Measurements from ENCODE around the gene SEMA4D.
"Not testable (repeated sequence)": the region's sequence is repeated elsewhere in the genome, so short reads cannot be mapped to it uniquely, and the experiment has no call there.

The SEMA4D gene

GRCh38 chr9:89480825-89481537, 16.9 kb downstream of the SEMA4D start:
- no peak for DNase-seq

GRCh38 chr9:89480372-89480771, 17.5 kb downstream of the SEMA4D start:
- not testable (repeated sequence) for DNase-seq

GRCh38 chr9:89479669-89480011, 18.3 kb downstream of the SEMA4D start:
- not testable (repeated sequence) for DNase-seq

GRCh38 chr9:89478821-89479668, 18.9 kb downstream of the SEMA4D start:
- DNase-seq, result no peak

- no peak for DNase-seq
Measured at GRCh38 chr9:89477811-89478630, 19.9 kb downstream of the SEMA4D start.

GRCh38 chr9:89477384-89477783, 20.5 kb downstream of the SEMA4D start:
- no peak for DNase-seq

GRCh38 chr9:89476546-89476945, 21.4 kb downstream of the SEMA4D start:
- DNase-seq, result no peak

GRCh38 chr9:89475891-89476440, 21.9 kb downstream of the SEMA4D start:
- DNase-seq, result no peak

- DNase-seq, result no peak
Measured at GRCh38 chr9:89474939-89475338, 23.0 kb downstream of the SEMA4D start.

GRCh38 chr9:89473762-89474469, 24.0 kb downstream of the SEMA4D start:
- DNase-seq, result no peak

GRCh38 chr9:89471796-89472320, 26.1 kb downstream of the SEMA4D start:
- not testable (repeated sequence) for DNase-seq

GRCh38 chr9:89471390-89471789, 26.5 kb downstream of the SEMA4D start:
- no peak for DNase-seq

GRCh38 chr9:89470224-89470839, 27.6 kb downstream of the SEMA4D start:
- no peak for DNase-seq

- DNase-seq, result no peak
Measured at GRCh38 chr9:89469003-89469402, 28.9 kb downstream of the SEMA4D start.

- DNase-seq, result no peak
Measured at GRCh38 chr9:89468281-89468960, 29.5 kb downstream of the SEMA4D start.

GRCh38 chr9:89467278-89467625, 30.7 kb downstream of the SEMA4D start:
- no peak for DNase-seq

- no peak for DNase-seq
Measured at GRCh38 chr9:89466451-89467277, 31.2 kb downstream of the SEMA4D start.

- no peak for DNase-seq
Measured at GRCh38 chr9:89465726-89466308, 32.1 kb downstream of the SEMA4D start.

- DNase-seq, result no peak
Measured at GRCh38 chr9:89465001-89465451, 32.9 kb downstream of the SEMA4D start.

Data from NCI-H345 (cell line).